ENCODE results near the gene HIVEP3. TPM values are rescaled to one million over a fixed set of nuclear protein-coding genes. Genes with fewer than 3 reads are reported as not detected.
"Not testable (repeated sequence)": the region's sequence is repeated elsewhere in the genome, so short reads cannot be mapped to it uniquely, and the experiment has no call there.

The HIVEP3 gene
- total RNA-seq, result 10 to 100 TPM; 15.1 to 18.1 TPM

DNA sequence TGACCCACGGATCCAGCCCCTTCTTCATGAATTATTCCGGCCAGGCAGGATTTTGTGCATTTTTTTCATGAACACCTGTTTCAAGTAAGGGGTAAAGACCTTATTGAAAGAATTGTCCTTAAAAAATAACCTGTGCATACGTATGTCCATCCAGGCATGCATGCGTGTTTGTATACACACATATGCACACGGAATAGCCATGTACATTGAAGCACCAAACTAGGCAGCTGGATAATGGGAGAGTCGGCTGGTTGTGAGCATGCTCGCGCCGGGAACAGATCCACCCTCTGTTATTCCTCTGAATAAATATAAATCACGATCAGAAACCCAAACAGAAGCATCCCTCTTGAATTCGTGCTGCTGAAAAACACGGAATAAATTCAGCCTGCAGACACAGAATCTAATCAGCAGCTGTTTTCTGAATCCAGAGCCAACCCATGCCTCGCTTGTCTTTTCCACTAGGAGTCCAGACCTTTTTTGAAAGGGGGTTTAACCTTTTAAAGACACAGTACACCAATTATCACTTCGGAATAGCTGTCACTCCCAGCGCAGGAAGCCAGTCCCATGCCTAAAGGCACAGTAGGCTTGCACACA, at the start of gene HIVEP3:
Gene HIVEP3, minus strand, starts transcription at position 473 of the 594 bp plus-strand sequence.
- H3K27me3 Mint-ChIP-seq, result no peaks in the 10 kb centered on the region
- ATAC-seq (no peak), DNase-seq (no peak)
- H3K4me1 Mint-ChIP-seq, result peaks cover 69% of the 10 kb centered on the region
- peak within 1 kb of the TSS; percentile 98 for H3K4me3 Mint-ChIP-seq
- peak within 1 kb of the TSS; percentile 98 for H3K27ac Mint-ChIP-seq
- no peaks in the 10 kb centered on the region for H3K9me3 Mint-ChIP-seq (ENCODE audit: low read depth)
- CTCF ChIA-PET, result interaction anchor here (1.0 to 8.2 kb wide), 5 partner anchors 9 to 235 kb away, joined by 3 to 107 read pairs (median 4); no protein-coding TSS in a partner anchor
- peaks cover 11% of the 10 kb centered on the region for H3K36me3 Mint-ChIP-seq

- H3K4me3 Mint-ChIP-seq, result no peak overlapping the region
- ATAC-seq, result no peak
- no peaks in the 10 kb centered on the region for H3K27me3 Mint-ChIP-seq
- CTCF ChIA-PET, result interaction anchor here (1.4 kb wide), 1 partner anchor 98 kb away, joined by 3 read pairs; no protein-coding TSS in a partner anchor
- peaks cover 8% of the 10 kb centered on the region for H3K36me3 Mint-ChIP-seq
- DNase-seq, result no peak
- H3K9me3 Mint-ChIP-seq (ENCODE audit: low read depth), result peaks cover 5% of the 10 kb centered on the region
- no peak overlapping the region for H3K27ac Mint-ChIP-seq
- H3K4me1 Mint-ChIP-seq, result peaks cover 7% of the 10 kb centered on the region
Measured at GRCh38 chr1:41964400-41964799, 45.7 kb upstream of the HIVEP3 start.

- Mint-ChIP-seq H3K4me1 (peaks cover 7% of the 10 kb centered on the region), H3K4me3 (no peak overlapping the region), H3K27me3 (no peaks in the 10 kb centered on the region), H3K27ac (no peak overlapping the region), H3K36me3 (peaks cover 8% of the 10 kb centered on the region), H3K9me3 (ENCODE audit: low read depth) (peaks cover 5% of the 10 kb centered on the region)
- ATAC-seq (no peak), DNase-seq (no peak)
- CTCF ChIA-PET, result interaction anchor here (1.4 kb wide), 1 partner anchor 97 kb away, joined by 3 read pairs; no protein-coding TSS in a partner anchor
Measured at GRCh38 chr1:41963636-41964035, 44.9 kb upstream of the HIVEP3 start.

- CTCF ChIA-PET, result no interaction called here
- Mint-ChIP-seq H3K27ac (no peak overlapping the region), H3K4me1 (peaks cover 13% of the 10 kb centered on the region), H3K4me3 (no peak overlapping the region), H3K27me3 (no peaks in the 10 kb centered on the region), H3K9me3 (ENCODE audit: low read depth) (no peaks in the 10 kb centered on the region), H3K36me3 (no peaks in the 10 kb centered on the region)
- DNase-seq (no peak), ATAC-seq (no peak)
Measured at GRCh38 chr1:41958015-41958673, 39.4 kb upstream of the HIVEP3 start.

- Mint-ChIP-seq H3K4me1 (peaks cover 13% of the 10 kb centered on the region), H3K27me3 (no peaks in the 10 kb centered on the region), H3K4me3 (no peak overlapping the region), H3K27ac (no peak overlapping the region), H3K9me3 (ENCODE audit: low read depth) (peaks cover 3% of the 10 kb centered on the region), H3K36me3 (no peaks in the 10 kb centered on the region)
- ATAC-seq (no peak), DNase-seq (no peak)
- CTCF ChIA-PET, result no interaction called here
Measured at GRCh38 chr1:41957568-41957967, 38.8 kb upstream of the HIVEP3 start.

DNA sequence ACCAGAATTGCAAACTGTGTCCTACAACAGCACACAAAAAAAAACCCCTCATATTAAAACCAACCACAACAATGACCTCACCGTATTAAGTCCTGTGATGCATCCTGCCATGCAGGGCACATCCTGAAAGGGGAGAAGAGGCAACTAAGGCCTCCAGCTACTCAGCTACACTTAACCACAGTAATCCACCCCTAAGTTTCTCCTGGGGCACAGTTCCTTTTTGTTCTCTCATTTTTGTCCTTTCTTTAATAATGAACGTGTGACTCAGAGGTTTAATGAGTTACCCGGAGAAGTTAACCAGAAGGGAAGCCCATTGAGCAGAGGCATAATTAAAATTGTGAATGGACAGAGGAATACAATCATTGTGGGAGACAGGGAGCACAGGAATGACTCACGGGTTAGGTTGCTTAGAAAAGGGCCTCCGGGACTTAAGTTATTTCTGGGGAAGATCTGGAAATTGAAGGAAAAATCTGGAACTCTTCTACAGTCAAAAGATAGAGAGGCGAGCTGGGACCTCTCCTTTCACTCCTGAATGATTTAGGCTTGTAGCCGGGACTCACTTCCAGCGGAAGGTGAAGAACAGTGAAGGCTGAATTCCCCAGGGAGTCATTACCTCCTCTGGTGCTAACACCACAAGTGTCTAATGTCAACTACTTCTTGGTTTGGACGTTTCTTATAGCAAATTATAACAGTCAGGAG, 36.9 kb upstream of the HIVEP3 start:
- H3K4me3 Mint-ChIP-seq, result no peak overlapping the region
- ATAC-seq (peak; percentile 53), DNase-seq (peak; percentile 45)
- H3K4me1 Mint-ChIP-seq, result peaks cover 19% of the 10 kb centered on the region
- no peaks in the 10 kb centered on the region for H3K27me3 Mint-ChIP-seq
- H3K36me3 Mint-ChIP-seq, result peaks cover 14% of the 10 kb centered on the region
- no peak overlapping the region for H3K27ac Mint-ChIP-seq
- H3K9me3 Mint-ChIP-seq (ENCODE audit: low read depth), result peaks cover 17% of the 10 kb centered on the region
- CTCF ChIA-PET, result interaction anchor here (1.3 kb wide), 1 partner anchor 218 kb away, joined by 3 read pairs; no protein-coding TSS in a partner anchor

- ATAC-seq, result no peak
- no peaks in the 10 kb centered on the region for H3K27me3 Mint-ChIP-seq
- no peak overlapping the region for H3K4me3 Mint-ChIP-seq
- peaks cover 19% of the 10 kb centered on the region for H3K9me3 Mint-ChIP-seq (ENCODE audit: low read depth)
- H3K4me1 Mint-ChIP-seq, result peaks cover 18% of the 10 kb centered on the region
- H3K27ac Mint-ChIP-seq, result no peak overlapping the region
- DNase-seq, result no peak
- CTCF ChIA-PET, result interaction anchor here (0.5 to 1.3 kb wide), 2 partner anchors 219 to 804 kb away, joined by 3 read pairs; no protein-coding TSS in a partner anchor
- peaks cover 14% of the 10 kb centered on the region for H3K36me3 Mint-ChIP-seq
Measured at GRCh38 chr1:41954533-41954944, 35.8 kb upstream of the HIVEP3 start.

- DNase-seq (no peak), ATAC-seq (no peak)
- CTCF ChIA-PET, result no interaction called here
- H3K27ac Mint-ChIP-seq, result no peak overlapping the region
- no peaks in the 10 kb centered on the region for H3K27me3 Mint-ChIP-seq
- peaks cover 22% of the 10 kb centered on the region for H3K9me3 Mint-ChIP-seq (ENCODE audit: low read depth)
- peaks cover 18% of the 10 kb centered on the region for H3K4me1 Mint-ChIP-seq
- H3K36me3 Mint-ChIP-seq, result peaks cover 14% of the 10 kb centered on the region
- H3K4me3 Mint-ChIP-seq, result no peak overlapping the region
Measured at GRCh38 chr1:41953291-41953690, 34.6 kb upstream of the HIVEP3 start.

- H3K4me3 Mint-ChIP-seq, result no peak overlapping the region
- H3K9me3 Mint-ChIP-seq (ENCODE audit: low read depth), result peaks cover 22% of the 10 kb centered on the region
- H3K27ac Mint-ChIP-seq, result no peak overlapping the region
- DNase-seq (no peak), ATAC-seq (no peak)
- CTCF ChIA-PET, result no interaction called here
- no peaks in the 10 kb centered on the region for H3K27me3 Mint-ChIP-seq
- peaks cover 18% of the 10 kb centered on the region for H3K4me1 Mint-ChIP-seq
- H3K36me3 Mint-ChIP-seq, result peaks cover 14% of the 10 kb centered on the region
Measured at GRCh38 chr1:41952208-41952607, 33.5 kb upstream of the HIVEP3 start.

DNA sequence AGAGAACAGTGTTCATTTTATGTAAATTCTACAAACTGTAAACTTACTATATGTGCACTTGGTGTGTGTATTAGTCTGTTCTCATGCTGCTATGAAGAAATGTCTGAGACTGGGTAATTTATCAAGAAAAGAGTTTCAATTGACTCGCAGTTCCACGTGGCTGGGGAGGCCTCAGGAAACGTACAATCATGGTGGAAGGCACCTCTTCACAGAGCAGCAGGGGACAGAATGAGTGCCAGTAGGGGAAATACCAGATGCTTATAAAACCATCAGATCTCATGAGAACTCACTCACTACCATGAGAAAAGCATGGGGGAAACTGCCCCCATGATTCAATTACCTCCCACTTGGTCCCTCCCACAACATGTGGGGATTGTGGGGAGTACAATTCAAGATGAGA, 32.8 kb upstream of the HIVEP3 start:
- DNase-seq, ATAC-seq, H3K4me3 Mint-ChIP-seq, H3K27me3 Mint-ChIP-seq, CTCF ChIA-PET: not testable (repeated sequence)
- Mint-ChIP-seq H3K36me3 (peaks cover 14% of the 10 kb centered on the region), H3K27ac (peak overlapping the region; percentile 35), H3K4me1 (peaks cover 18% of the 10 kb centered on the region), H3K9me3 (ENCODE audit: low read depth) (peaks cover 22% of the 10 kb centered on the region)

GRCh38 chr1:41950820-41951219, 32.1 kb upstream of the HIVEP3 start:
- CTCF ChIA-PET, result interaction anchor here (1.0 kb wide), 2 partner anchors 9 to 14 kb away, joined by 3 read pairs; no protein-coding TSS in a partner anchor

GRCh38 chr1:41945946-41946345, 27.2 kb upstream of the HIVEP3 start:
- H3K27me3 Mint-ChIP-seq; DNase-seq; H3K4me3 Mint-ChIP-seq; ATAC-seq; H3K36me3 Mint-ChIP-seq; CTCF ChIA-PET; H3K4me1 Mint-ChIP-seq; H3K27ac Mint-ChIP-seq; H3K9me3 Mint-ChIP-seq (ENCODE audit: low read depth): not testable (repeated sequence)

More at GRCh38 chr1:41950820-41951219, 32.1 kb upstream of the HIVEP3 start:
- Mint-ChIP-seq H3K36me3 (peaks cover 14% of the 10 kb centered on the region), H3K4me1 (peaks cover 18% of the 10 kb centered on the region), H3K4me3 (no peak overlapping the region), H3K27me3 (no peaks in the 10 kb centered on the region), H3K9me3 (ENCODE audit: low read depth) (peaks cover 22% of the 10 kb centered on the region), H3K27ac (no peak overlapping the region)
- ATAC-seq (no peak), DNase-seq (no peak)

DNA sequence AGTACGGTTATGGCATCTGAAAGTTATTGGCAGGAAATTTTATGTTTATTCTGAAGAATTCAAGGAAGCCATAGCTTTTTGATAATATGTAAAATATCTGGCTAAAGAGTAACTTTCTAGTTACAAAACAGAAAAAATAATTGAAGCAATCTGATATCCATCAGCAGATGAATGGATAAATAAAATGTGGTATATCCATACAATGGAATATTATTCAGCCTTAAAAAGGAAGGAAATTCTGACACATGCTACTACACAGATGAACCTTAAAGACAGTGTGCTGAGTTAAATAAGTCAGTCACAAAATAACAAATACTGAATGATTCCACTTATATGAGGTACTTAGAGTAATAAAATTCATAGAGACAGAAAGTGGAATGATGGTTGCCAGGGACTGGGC, 25.0 kb upstream of the HIVEP3 start:
- H3K27me3 Mint-ChIP-seq, result no peaks in the 10 kb centered on the region

More for the DNA sequence above, 25.0 kb upstream of the HIVEP3 start:
- peaks cover 4% of the 10 kb centered on the region for H3K9me3 Mint-ChIP-seq (ENCODE audit: low read depth)
- CTCF ChIA-PET, result no interaction called here
- H3K36me3 Mint-ChIP-seq, result peaks cover 6% of the 10 kb centered on the region
- no peak overlapping the region for H3K27ac Mint-ChIP-seq
- DNase-seq, result no peak
- H3K4me3 Mint-ChIP-seq, result no peak overlapping the region
- H3K4me1 Mint-ChIP-seq, result no peaks in the 10 kb centered on the region
- no peak for ATAC-seq

All from activated CD8-positive, alpha-beta memory T cell treated with anti-CD3 and anti-CD28 coated beads, Interleukin-2, amount 10 ng/mL, durations not matched to agents 7 days and 5 days (primary cell).